Astrocyte of the hippocampus (primary cell): Measurements from ENCODE around the gene ATP8B4.

Source experiments
- DNase-seq: peaks from one replicate; pipeline ENCODE4 v3.0.0; 2011; ENCODE audit warnings: low read depth, low spot score

The ATP8B4 gene

GRCh38 chr15:49857496-49858475, 261.2 kb downstream of the ATP8B4 start:
- DNase-seq: no peak

DNA sequence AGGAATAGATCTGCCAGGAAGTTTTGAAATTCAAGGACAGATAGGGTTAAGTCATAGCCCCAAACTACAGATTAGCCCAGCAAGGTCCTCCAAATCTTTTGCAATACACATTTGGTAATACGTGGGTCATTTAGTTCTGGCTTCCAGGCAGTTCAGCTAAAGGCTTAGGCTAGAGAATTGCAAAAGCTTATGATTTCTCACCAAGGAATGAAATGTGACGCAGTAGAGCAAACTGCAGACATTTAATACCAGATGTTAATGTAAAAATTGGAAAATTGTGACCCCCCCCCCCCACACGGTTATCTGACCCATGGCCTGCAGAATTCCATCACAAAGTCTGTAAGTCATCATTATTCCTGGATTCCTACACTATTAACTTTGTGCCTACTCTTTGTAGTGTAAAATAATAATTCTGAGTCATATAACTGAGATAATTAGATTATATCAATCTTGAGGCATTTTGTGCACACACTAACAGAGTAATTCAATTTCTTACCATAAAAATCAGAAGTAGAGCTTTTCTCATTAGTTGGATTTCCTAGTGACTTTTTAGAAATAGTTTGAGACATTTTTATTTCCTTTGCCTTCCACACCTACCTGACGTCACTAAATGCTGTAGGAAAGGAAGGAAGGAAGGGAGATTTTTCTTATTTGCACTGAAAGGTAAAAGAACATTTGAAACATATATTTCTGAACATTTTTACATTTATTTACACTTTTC, 263.0 kb downstream of the ATP8B4 start:
- DNase-seq: no peak

DNA sequence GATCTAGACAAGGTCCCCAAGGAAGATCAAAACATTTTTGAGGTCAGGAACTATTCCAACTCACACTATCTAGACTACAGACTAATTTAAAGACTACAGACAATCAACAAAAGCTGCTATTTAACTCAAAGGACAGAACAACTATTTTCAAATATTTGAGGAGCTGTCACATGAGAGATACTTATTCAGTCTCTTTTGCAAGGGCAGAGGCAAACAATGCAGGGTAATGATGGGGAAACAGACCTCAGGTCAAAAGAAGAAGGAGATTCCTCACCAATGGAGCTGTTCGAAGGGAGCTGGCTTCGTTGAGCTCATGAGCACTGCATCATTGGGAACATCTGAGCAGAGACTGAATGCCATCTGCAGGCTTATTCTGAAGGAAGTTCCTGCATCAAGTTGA, 266.3 kb downstream of the ATP8B4 start:
- DNase-seq: no peak

DNA sequence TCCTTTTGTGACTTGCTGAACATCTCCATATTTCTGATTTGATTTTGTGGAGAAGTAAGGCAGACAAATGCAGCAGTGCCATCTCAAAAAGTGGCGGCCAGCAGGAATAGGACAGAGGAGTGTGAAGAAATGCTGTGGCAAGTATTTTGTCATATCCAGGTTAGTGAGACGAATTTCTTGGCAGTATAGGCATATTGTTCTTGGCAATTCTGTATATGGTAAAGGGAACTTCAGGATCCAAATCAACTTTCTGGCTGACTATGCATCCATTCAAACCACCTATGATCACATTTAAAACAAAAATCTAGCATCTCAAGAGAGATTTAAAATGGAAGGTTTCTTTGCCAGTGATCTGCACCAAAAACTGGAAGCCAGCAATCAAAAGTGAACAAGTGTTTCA, 270.2 kb downstream of the ATP8B4 start:
- DNase-seq: no peak

DNA sequence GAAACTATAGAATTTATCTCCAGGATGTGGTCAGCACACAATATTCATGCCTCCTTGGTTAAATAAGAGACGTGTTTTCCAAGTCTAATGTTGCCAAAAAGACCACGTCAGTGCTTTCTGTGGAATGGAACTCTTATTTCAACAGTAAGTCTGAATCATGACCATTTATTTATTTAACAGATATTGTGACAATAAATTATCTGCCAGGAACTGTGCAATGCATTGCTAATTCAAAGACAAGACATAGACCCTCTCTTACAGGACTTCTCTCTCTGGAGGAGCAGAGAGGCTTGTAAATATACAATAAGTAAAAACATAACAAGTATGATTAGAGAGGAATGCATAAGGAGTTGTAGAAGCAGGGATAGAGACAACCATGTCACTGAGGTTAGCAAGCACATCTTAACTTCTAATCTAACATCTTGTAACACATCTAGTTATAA, 270.7 kb downstream of the ATP8B4 start:
- DNase-seq: peak; percentile 65

DNA sequence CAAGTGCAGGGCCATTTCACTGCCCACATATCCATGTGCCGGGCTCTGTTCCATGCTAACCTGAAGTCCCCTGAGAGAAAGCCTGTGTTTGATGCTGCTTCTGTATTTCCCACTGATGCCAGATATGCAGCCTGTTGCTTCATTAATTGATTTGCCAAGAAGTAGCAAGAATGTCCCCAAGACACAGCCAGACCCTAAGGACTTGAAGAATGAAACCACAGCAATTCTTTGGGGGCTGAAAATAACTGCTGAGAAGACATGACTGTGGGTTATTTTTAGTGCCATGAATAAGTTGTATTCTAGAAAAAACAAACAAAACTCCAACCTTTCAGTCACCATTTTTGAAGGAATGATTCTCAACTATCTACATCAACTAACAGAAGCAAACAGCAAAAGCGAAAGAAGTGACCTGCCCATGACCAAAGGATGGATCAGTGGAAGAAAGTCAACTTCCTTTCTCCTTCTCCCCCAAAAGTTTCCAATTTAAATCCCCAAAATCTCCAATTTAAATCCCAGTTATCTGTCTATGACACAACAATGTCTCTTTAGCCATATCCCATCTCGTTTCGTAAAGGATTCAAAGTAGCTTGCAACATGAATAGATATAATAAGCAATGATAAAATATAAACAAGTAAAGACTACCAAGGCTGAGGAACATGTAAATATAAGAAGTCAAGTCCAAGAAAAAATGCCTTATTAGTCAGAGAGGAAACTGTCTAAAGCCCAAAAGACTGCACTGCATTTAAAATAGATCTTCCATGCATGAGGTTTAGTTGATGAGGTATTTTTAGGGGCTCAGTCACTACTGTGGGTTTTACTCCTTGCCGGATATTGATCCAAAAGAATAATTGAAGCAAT, 271.4 kb downstream of the ATP8B4 start:
- peak; percentile 43 for DNase-seq

DNA sequence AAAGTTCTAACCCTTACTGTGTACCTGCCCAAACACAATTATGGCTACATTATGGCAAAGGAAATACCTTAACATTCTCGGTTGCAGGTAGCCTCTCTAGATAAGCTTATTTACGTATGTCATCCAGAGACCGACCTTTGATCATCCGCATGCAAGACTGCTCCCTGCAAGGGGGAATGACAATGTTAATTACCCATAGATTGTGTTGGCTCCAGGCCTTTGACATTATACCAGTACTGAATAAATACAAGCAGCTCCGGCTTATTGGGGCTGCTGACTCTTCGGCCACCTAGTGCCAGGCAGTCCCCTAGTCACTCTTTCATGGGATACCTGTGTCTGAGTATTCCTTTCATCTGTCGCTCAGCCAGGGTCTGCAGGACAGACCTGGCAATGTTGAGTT, 274.6 kb downstream of the ATP8B4 start:
- DNase-seq: no peak

- no peak for DNase-seq
Measured at GRCh38 chr15:49843725-49844124, 275.3 kb downstream of the ATP8B4 start.

GRCh38 chr15:49842031-49842730, 276.9 kb downstream of the ATP8B4 start:
- DNase-seq: no peak

- peak; percentile 10 for DNase-seq
Measured at GRCh38 chr15:49832511-49832910, 286.5 kb downstream of the ATP8B4 start.

GRCh38 chr15:49831206-49831965, 287.6 kb downstream of the ATP8B4 start:
- peak; percentile 23 for DNase-seq

GRCh38 chr15:49830391-49830790, 288.6 kb downstream of the ATP8B4 start:
- no peak for DNase-seq

DNA sequence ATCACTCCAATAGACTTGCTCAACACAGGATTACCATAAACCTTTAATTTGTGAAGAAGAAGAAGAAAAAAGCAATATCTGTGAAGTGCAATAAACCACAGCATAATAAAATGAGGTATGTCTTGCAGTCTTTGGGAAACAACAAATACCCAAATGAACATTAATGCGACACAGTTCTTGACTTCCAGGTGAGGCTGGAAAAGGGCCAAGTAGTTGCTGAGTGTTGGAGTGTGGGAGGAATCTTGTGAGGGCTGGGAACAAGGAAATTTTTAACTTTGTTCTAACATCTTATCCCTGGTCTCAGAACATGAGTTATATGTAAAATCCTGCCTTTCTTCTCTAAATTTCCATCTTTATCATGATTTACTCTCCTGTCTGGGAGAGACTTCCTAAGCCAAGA, 291.7 kb downstream of the ATP8B4 start:
- no peak for DNase-seq

GRCh38 chr15:49826640-49827234, 292.3 kb downstream of the ATP8B4 start:
- no peak for DNase-seq

DNA sequence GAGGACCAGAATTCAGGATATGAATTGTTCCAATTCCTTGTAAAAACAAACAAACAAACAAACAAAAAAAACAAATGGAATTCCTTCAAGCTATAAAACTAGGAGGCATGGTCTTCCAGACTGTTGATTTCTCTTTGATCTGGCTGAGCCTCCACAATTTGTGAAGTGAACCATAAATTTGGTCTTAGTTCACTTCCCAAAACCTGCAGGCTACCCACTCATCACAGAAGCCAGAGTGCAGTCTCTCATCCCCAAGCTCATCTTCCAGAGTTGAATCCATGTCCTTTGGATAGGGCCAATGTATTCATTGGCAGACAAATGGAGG, 294.3 kb downstream of the ATP8B4 start:
- DNase-seq: no peak

GRCh38 chr15:49823987-49824774, 294.9 kb downstream of the ATP8B4 start:
- no peak for DNase-seq

GRCh38 chr15:49817100-49817499, 301.9 kb downstream of the ATP8B4 start:
- DNase-seq: no peak

DNA sequence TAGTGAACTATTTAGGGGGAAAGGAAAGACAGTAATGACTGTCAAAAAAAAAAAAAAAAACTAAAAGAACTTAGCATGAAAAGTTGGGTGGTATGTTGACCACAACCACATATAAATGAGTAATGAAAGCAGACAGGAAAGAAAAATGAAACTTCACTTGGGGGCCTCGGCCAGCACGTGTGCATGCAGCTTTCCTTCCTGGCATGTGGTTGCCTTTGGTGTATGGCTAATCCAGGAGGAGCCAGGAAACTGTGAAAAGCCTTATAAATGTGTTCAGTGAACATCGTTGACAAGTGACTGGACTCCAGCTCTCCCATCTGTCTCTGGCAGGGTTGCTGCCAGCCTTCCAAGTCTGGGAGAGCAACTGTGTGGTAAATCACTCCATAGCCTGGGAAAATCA, 303.1 kb downstream of the ATP8B4 start:
- DNase-seq: peak; percentile 68

GRCh38 chr15:49815526-49815925, 303.5 kb downstream of the ATP8B4 start:
- DNase-seq: no peak
